CD14-positive monocyte (primary cell): Measurements from ENCODE around the gene PRR5. TPM values are rescaled to one million over a fixed set of nuclear protein-coding genes. Genes with fewer than 3 reads are reported as not detected.

ENCODE experiments used
- DNase-seq, 3 donors: peaks; one replicate each; pipeline ENCODE4 v3.0.0-alpha.2; 2011 to 2022
- H2AFZ ChIP-seq: 2 replicates; pipeline ENCODE4 v1.6.0; 2012; ENCODE audit warnings: mild to moderate bottlenecking, low read depth, low read length, inconsistent platforms; ENCODE audit not compliant: insufficient read depth, poor library complexity, severe bottlenecking
- H3K27ac ChIP-seq, 2 donors: 1 replicate in 1 of 2; 2 replicates in 1 of 2; pipeline ENCODE4 v1.5.1; 2012 to 2013; ENCODE audit warnings: low read length in 2 of 2, control low read depth in 1 of 2, inconsistent platforms in 1 of 2, low read depth in 1 of 2, mild to moderate bottlenecking in 1 of 2
- H3K27me3 ChIP-seq, 2 donors: one replicate each; pipeline versions ENCODE4 v1.6.0 to v1.6.1; 2011 to 2013; ENCODE audit warnings: low read length in 2 of 2; ENCODE audit not compliant: control insufficient read depth in 2 of 2, insufficient read depth in 2 of 2
- H3K36me3 ChIP-seq, 2 donors: replicated peaks in 1 of 2; 1 replicate in 1 of 2; 2 replicates in 1 of 2; pipeline versions ENCODE4 v1.5.1 to v1.6.1; 2012 to 2013; ENCODE audit warnings: low read length in 2 of 2, control low read depth in 1 of 2, inconsistent platforms in 1 of 2, mild to moderate bottlenecking in 1 of 2; ENCODE audit not compliant: insufficient read depth in 2 of 2, control insufficient read depth in 1 of 2
- H3K4me1 ChIP-seq, 2 donors: 1 replicate in 1 of 2; 2 replicates in 1 of 2; pipeline versions ENCODE4 v1.5.1 to v1.6.1; 2012 to 2013; ENCODE audit warnings: low read length in 2 of 2, control low read depth in 1 of 2, inconsistent platforms in 1 of 2, mild to moderate bottlenecking in 1 of 2, moderate library complexity in 1 of 2; ENCODE audit not compliant: insufficient read depth in 2 of 2, control insufficient read depth in 1 of 2
- H3K4me2 ChIP-seq: replicated peaks from 2 replicates; pipeline ENCODE3; 2012; ENCODE audit warnings: low read length, moderate library complexity, mild to moderate bottlenecking; ENCODE audit not compliant: poor library complexity, severe bottlenecking; ENCODE audit errors: extremely low read depth
- H3K4me3 ChIP-seq, 3 experiments: fragments of 200-600 bp in 1 of 3; sonication (generic) in 1 of 3; replicated peaks in 1 of 3; 1 replicate in 2 of 3; 2 replicates in 1 of 3; pipeline ENCODE4 v1.5.1; 2011 to 2013; ENCODE audit warnings: low read length in 3 of 3, mild to moderate bottlenecking in 3 of 3, control low read depth in 2 of 3, low read depth in 2 of 3, inconsistent platforms in 1 of 3, moderate library complexity in 1 of 3
- H3K79me2 ChIP-seq: 2 replicates; pipeline ENCODE4 v1.6.0; 2012; ENCODE audit warnings: mild to moderate bottlenecking, control low read depth, inconsistent platforms, low read length, moderate library complexity; ENCODE audit not compliant: insufficient read depth
- H3K9ac ChIP-seq: 2 replicates; pipeline ENCODE4 v1.6.0; 2017; ENCODE audit warnings: low read length, mild to moderate bottlenecking; ENCODE audit not compliant: insufficient read depth, poor library complexity, severe bottlenecking
- H3K9me3 ChIP-seq, 2 donors: replicated peaks in 1 of 2; 1 replicate in 1 of 2; 2 replicates in 1 of 2; pipeline versions ENCODE4 v1.5.1 to v1.6.1; 2012 to 2013; ENCODE audit warnings: low read length in 2 of 2, control low read depth in 1 of 2; ENCODE audit not compliant: control insufficient read depth in 1 of 2, insufficient read depth in 1 of 2
- H4K20me1 ChIP-seq: 2 replicates; pipeline ENCODE4 v1.6.0; 2012; ENCODE audit warnings: mild to moderate bottlenecking, low read length, control low read depth, moderate library complexity; ENCODE audit not compliant: insufficient read depth
- H3K27ac Mint-ChIP-seq, 7 donors: one replicate each; pipeline ENCODE4 v1.8.0; 2020; ENCODE audit warnings: mild to moderate bottlenecking in 7 of 7, mixed read lengths in 7 of 7, moderate library complexity in 6 of 7, inconsistent platforms in 2 of 7
- H3K27me3 Mint-ChIP-seq, 3 donors: one replicate each; pipeline ENCODE4 v1.8.0; 2021 to 2022; ENCODE audit warnings: low read depth in 3 of 3, mild to moderate bottlenecking in 3 of 3, mixed read lengths in 3 of 3, moderate library complexity in 3 of 3, inconsistent platforms in 1 of 3
- H3K36me3 Mint-ChIP-seq, 2 donors: one replicate each; pipeline ENCODE4 v1.8.0; 2020; ENCODE audit warnings: mixed read lengths in 2 of 2, inconsistent platforms in 1 of 2, mild to moderate bottlenecking in 1 of 2
- H3K4me1 Mint-ChIP-seq: one replicate; pipeline ENCODE4 v1.8.0; 2020; ENCODE audit warnings: mild to moderate bottlenecking, mixed read lengths
- H3K4me3 Mint-ChIP-seq, 2 donors: one replicate each; pipeline ENCODE4 v1.8.0; 2020; ENCODE audit warnings: mild to moderate bottlenecking in 2 of 2, mixed read lengths in 2 of 2, moderate library complexity in 1 of 2
- H3K9me3 Mint-ChIP-seq, 7 donors: one replicate each; pipeline ENCODE4 v1.8.0; 2020 to 2022; ENCODE audit warnings: mixed read lengths in 7 of 7, mild to moderate bottlenecking in 6 of 7, moderate library complexity in 6 of 7, inconsistent platforms in 2 of 7
- CTCF ChIP-seq: fragments of 200-600 bp; IDR thresholded peaks from one replicate; pipeline ENCODE4 v1.8.0; 2022; ENCODE audit warnings: antibody characterized with exemption, mild to moderate bottlenecking
- WGBS: methylation state at CpG from one replicate; pipeline ENCODE4 v1.1.5; 2013; ENCODE audit warnings: missing lambda C conversion rate; ENCODE audit not compliant: insufficient coverage; 5-methylcytosine and 5-hydroxymethylcytosine counted together
- intact Hi-C, 2 donors: fragments of 100-400 bp; cut with micrococcal nuclease; formaldehyde crosslinking; loops; one replicate each; pipeline versions ENCODE4 v1.15.0 to v1.15.1; 2023
- polyA plus RNA-seq, 3 donors: library from polyadenylated mRNA; depleted of rRNA in 1 of 3; unstranded in 2 of 3; stranded (reverse) in 1 of 3; fragments of 300-500 nt in 2 of 3; fragments of >200 nt in 1 of 3; fragmentation: Illumina TruSeq in 2 of 3; gene quantifications; 1 replicate in 2 of 3; 2 replicates in 1 of 3; pipeline ENCODE4 v1.2.3, GENCODE V29; 2012 to 2021

The PRR5 gene
- polyA plus RNA-seq, 3 donors = 0.66 to 1.5 (median 1.2) TPM

DNA sequence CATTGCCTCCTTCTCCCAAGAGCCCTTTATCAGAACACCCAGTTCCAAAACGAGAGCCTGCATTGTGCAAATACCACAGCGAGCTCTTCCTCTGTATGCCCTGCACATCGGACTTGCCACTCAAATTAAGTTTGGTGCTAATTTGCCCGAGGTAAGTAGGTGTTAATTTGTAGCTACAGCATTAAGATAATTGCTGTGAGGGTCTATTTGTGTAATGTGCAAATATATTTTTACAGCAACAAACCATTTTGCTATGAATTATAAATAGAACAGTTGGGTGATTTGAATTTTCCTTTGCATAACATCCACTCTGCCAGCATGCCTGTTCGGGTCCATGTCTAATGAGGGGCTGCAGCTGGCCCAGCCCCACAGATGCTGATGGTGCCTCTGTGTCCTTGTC is 58.5 kb downstream of the PRR5 start:
- Mint-ChIP-seq H3K27ac (peak overlapping the region in 1 of 7 donors; percentile 24), H3K27me3 (peaks cover 15 to 32% (median 21%) of the 10 kb centered on the region in 3 donors), H3K4me1 (peaks cover 2% of the 10 kb centered on the region), H3K4me3 (no peak overlapping the region), H3K9me3 (peaks cover 0 to 6% (median 0%) of the 10 kb centered on the region in 7 donors), H3K36me3 (no peaks in the 10 kb centered on the region)
- no peak overlapping the region for H2AFZ ChIP-seq
- no peak overlapping the region for H3K27ac ChIP-seq
- H3K4me2 ChIP-seq = no peak overlapping the region
- WGBS = 78% methylated on average over 1 of the region's 5 CpGs
- TF ChIP-seq CTCF = no peak
- H3K9me3 ChIP-seq = no peaks in the 10 kb centered on the region
- H3K9ac ChIP-seq = no peak overlapping the region
- intact Hi-C loops = no loop called here
- H3K27me3 ChIP-seq = peaks cover 0 to 11% of the 10 kb centered on the region in 2 donors
- H3K4me1 ChIP-seq = no peaks in the 10 kb centered on the region
- no peak overlapping the region for H3K4me3 ChIP-seq
- no peaks in the 10 kb centered on the region for H4K20me1 ChIP-seq
- no peaks in the 10 kb centered on the region for H3K79me2 ChIP-seq
- no peaks in the 10 kb centered on the region for H3K36me3 ChIP-seq
- no peak for DNase-seq

DNA sequence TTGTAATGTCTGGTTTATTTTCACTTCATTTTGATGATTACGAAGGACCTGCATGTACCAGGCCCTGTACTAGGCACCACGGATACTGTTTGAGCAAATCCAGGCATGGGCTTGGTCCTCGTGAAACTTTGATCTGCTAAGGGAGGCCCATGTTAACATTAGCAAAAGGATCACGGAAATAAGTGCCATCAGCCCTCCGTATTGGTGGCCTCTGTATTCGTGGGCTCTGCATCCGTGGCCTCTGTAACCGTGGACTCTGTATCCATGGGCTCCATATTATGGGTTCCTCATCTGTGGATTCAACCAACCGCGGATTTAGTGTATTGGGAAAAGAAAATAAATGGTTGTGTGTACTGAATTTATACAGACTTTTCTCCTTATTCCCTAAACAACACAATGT is 59.0 kb downstream of the PRR5 start:
- WGBS = 83% methylated on average over 7 of the region's 10 CpGs
- Histone ChIP-seq H4K20me1 (no peaks in the 10 kb centered on the region), H3K79me2 (no peaks in the 10 kb centered on the region), H3K4me2 (no peak overlapping the region), H3K4me3 (no peak overlapping the region), H3K9me3 (no peaks in the 10 kb centered on the region), H2AFZ (no peak overlapping the region), H3K4me1 (no peaks in the 10 kb centered on the region), H3K9ac (no peak overlapping the region), H3K27me3 (peaks cover 0 to 5% of the 10 kb centered on the region in 2 donors), H3K36me3 (no peaks in the 10 kb centered on the region), H3K27ac (no peak overlapping the region)
- no peak for DNase-seq
- Mint-ChIP-seq H3K4me3 (no peak overlapping the region), H3K27ac (no peak overlapping the region), H3K4me1 (peaks cover 2% of the 10 kb centered on the region), H3K27me3 (peaks cover 10 to 33% (median 21%) of the 10 kb centered on the region in 3 donors), H3K36me3 (no peaks in the 10 kb centered on the region), H3K9me3 (peaks cover 0 to 6% (median 0%) of the 10 kb centered on the region in 7 donors)
- intact Hi-C loops = no loop called here
- TF ChIP-seq CTCF = no peak
